ENCODE results near the gene EMC1. TPM values are rescaled to one million over a fixed set of nuclear protein-coding genes. Genes with fewer than 3 reads are reported as not detected.
A peak's percentile ranks its signal among the peaks of the same experiment; 100 is the strongest.
"Not testable (repeated sequence)": the region's sequence is repeated elsewhere in the genome, so short reads cannot be mapped to it uniquely, and the experiment has no call there.

EMC1 gene
- total RNA-seq, 4 donors from 2014 or later: 18.7 to 38.0 (median 34.7) TPM

DNA sequence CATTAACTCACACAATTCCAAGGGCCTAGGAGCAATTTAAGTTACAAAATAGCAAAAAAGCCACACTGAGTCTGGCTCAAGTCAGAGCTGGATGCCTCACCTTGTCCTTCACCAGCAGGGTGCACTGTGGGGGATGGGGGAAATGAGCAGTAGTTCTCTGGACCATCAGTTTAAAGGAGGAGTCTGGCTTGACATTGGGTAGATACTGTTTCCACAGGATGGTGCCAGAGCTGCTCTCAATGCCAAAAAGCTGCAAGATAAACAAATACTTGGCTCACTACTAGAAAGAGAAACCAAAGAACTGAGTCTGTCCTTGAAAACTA is 18.8 kb downstream of the EMC1 start:
- Histone ChIP-seq H3K4me3 (no peak overlapping the region), H3K9me3 (no peaks in the 10 kb centered on the region), H3K27ac (peak overlapping the region in 3 of 4 donors; percentile 53 to 58 (median 55)), H3K4me1 (peaks cover 0 to 22% (median 0%) of the 10 kb centered on the region in 3 donors), H3K36me3 (peaks cover 30 to 100% (median 53%) of the 10 kb centered on the region in 3 donors), H3K27me3 (no peaks in the 10 kb centered on the region)
- TF ChIP-seq, protein P1, sequence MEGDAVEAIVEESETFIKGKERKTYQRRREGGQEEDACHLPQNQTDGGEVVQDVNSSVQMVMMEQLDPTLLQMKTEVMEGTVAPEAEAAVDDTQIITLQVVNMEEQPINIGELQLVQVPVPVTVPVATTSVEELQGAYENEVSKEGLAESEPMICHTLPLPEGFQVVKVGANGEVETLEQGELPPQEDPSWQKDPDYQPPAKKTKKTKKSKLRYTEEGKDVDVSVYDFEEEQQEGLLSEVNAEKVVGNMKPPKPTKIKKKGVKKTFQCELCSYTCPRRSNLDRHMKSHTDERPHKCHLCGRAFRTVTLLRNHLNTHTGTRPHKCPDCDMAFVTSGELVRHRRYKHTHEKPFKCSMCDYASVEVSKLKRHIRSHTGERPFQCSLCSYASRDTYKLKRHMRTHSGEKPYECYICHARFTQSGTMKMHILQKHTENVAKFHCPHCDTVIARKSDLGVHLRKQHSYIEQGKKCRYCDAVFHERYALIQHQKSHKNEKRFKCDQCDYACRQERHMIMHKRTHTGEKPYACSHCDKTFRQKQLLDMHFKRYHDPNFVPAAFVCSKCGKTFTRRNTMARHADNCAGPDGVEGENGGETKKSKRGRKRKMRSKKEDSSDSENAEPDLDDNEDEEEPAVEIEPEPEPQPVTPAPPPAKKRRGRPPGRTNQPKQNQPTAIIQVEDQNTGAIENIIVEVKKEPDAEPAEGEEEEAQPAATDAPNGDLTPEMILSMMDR (IDR thresholded peaks at IDR 0.05): no peak
- no peak for TF ChIP-seq POLR2A (IDR thresholded peaks at IDR 0.05)
- no peak for DNase-seq
- intact Hi-C loops (cut with DNase I): no loop called here

DNA sequence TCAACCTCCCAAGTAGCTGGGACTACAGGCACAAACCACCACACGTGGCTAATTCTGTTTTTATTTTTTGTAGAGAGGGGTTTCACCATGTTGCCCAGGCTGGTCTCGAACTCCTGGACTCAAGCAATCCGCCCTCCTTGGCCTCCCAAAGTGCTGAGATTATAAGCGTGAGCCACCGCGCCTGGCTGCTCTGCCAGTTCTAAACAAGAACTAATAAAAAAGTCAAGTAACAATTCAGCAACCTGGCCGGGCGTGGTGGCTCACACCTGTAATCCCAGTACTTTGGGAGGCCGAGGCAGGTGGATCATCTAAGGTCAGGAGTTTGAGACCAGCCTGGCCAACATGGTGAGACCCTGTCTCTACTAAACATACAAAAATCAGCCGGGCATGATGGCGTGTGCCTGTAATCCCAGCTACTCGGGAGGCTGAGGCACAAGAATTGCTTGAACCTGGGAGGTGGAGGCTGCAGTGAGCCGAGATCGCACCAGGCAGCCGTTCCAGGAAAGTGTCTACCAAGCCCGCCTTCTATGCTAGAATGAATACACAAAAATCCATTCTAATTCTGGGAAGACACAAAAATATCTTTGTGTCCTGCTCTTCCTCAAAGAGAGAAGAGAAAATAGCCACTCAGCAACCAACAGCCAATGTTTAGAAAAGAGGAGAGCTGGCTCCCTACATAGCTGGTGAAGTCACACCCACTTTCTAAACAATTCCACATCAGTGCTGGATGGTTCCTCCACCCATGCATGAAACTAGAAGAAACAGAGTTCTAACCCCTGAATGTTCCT is 19.4 kb downstream of the EMC1 start:
- Histone ChIP-seq H3K4me1 (peaks cover 0 to 22% (median 0%) of the 10 kb centered on the region in 3 donors), H3K36me3 (peaks cover 27 to 100% (median 53%) of the 10 kb centered on the region in 3 donors), H3K27ac (peak overlapping the region in 3 of 4 donors; percentile 53 to 58 (median 55))
- DNase-seq; H3K4me3 ChIP-seq; H3K27me3 ChIP-seq; H3K9me3 ChIP-seq; intact Hi-C loops (cut with DNase I): not testable (repeated sequence)
- WGBS, 2 donors: 94 to 95% methylated on average over 9 to 11 of the region's 16 CpGs

DNA sequence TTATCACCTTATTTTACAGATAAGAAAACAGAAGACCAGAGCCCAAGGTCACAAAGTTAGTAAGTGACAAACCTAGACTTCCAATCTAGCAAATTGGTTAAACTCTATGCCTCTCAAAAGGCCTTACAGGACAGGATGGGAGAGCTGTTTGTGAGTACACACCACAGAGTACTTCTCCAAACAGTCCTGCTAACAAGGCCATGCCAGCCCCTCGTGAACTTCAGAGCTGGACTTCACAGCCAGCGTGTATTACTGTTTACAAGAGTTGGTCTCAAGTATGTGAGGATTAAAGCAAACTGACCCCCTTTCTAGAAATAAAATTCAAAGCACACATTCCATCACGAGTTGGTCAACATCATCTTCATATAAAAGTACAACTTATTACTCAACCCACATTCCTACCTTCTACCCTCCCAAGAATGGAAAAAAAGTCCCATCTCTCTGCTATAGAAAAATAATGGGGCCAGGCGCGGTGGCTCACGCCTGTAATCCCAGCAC is 21.4 kb downstream of the EMC1 start:
- DNase-seq: no peak
- no peak overlapping the region for H3K4me3 ChIP-seq
- intact Hi-C loops (cut with DNase I): no loop called here
- H3K9me3 ChIP-seq: no peaks in the 10 kb centered on the region
- no peaks in the 10 kb centered on the region for H3K27me3 ChIP-seq
- H3K27ac ChIP-seq: no peak overlapping the region
- H3K36me3 ChIP-seq: peaks cover 27 to 100% (median 58%) of the 10 kb centered on the region in 3 donors
- TF ChIP-seq POLR2A (IDR thresholded peaks at IDR 0.05): no peak
- TF ChIP-seq, protein P1 (IDR thresholded peaks at IDR 0.05): no peak
- H3K4me1 ChIP-seq: peaks cover 0 to 22% (median 0%) of the 10 kb centered on the region in 3 donors
- WGBS, 2 donors: 91 to 92% methylated on average over 3 to 6 of the region's 6 CpGs

DNA sequence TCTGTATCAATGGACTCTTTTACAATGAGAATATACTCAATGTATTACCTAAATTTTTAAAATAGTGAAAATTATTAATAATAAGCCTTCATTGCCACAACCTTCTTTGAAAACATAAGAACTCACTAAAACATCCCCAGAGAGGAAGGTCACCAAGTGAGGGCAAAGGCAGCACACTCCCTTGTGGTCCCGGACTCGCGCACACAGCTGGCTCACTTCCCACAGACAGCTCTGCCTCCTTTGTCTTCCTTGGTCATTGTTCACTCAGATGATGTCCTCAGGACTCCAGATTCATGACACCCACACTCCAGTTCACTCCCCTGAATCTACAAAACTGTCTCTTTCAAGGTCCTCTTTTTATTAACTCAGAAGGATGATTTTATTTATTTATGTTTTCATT is 22.1 kb downstream of the EMC1 start:
- TF ChIP-seq, protein P1 (IDR thresholded peaks at IDR 0.05): no peak
- no peak for TF ChIP-seq POLR2A (IDR thresholded peaks at IDR 0.05)
- intact Hi-C loops (cut with DNase I): no loop called here
- H3K27me3 ChIP-seq: no peaks in the 10 kb centered on the region
- peaks cover 0 to 22% (median 0%) of the 10 kb centered on the region in 3 donors for H3K4me1 ChIP-seq
- 61 to 64% methylated on average over 3 of the region's 3 CpGs for WGBS, 2 donors
- no peak overlapping the region for H3K4me3 ChIP-seq
- H3K27ac ChIP-seq: no peak overlapping the region
- peaks cover 27 to 100% (median 53%) of the 10 kb centered on the region in 3 donors for H3K36me3 ChIP-seq
- no peaks in the 10 kb centered on the region for H3K9me3 ChIP-seq
- no peak for DNase-seq

DNA sequence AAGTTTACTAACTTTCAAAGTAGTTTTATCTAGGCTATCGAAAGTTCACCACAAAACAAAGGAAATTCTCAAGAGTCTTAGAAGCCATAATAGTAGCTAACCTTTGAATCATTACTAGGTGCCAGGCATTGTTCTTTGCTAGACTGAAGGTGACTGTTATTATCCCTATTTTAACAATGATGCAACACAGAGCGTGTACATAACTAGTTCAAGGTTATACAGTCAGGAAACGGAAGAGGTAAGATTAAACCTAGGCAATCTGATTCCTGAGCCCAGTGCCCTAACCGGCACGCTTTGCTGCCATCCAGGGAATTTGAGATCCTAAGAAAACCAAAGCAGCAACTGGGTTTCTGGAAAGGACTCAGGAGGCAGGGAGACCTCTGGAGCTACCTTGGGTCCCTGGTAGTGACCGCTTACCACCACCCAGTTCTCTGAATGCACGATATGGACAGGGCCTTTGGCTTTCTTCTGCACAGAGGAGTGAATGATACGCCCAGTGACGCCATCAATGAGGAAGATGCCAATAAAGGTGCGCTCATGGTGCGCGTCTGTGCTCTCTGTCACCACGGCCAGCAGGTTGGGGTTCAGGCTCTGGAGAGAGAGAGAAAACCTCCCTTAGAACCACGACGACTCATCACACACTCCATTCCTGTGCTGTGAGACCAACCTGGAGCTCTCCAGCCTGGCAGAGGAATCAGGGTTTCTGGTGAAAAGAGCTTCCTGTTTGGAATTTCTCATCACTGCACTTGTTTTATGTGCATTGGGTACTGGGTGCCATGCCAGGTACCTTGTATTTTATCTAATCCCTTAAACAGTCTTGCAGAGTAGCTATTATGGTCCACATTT is 28.1 kb downstream of the EMC1 start:
- WGBS, 2 donors: 84 to 88% methylated on average over 6 to 12 of the region's 15 CpGs
- DNase-seq: no peak

More for the DNA sequence above, 28.1 kb downstream of the EMC1 start:
- intact Hi-C loops (cut with DNase I): no loop called here
- Histone ChIP-seq H3K36me3 (peaks cover 6 to 100% (median 48%) of the 10 kb centered on the region in 3 donors), H3K9me3 (no peaks in the 10 kb centered on the region), H3K27ac (no peak overlapping the region), H3K4me1 (no peaks in the 10 kb centered on the region), H3K27me3 (no peaks in the 10 kb centered on the region), H3K4me3 (no peak overlapping the region)
- TF ChIP-seq POLR2A (IDR thresholded peaks at IDR 0.05): no peak
- TF ChIP-seq, protein P1 (IDR thresholded peaks at IDR 0.05): no peak
